GM18519 (cell line): ENCODE results near the gene CFAP410.

Source experiments
- ATAC-seq: cut with Tn5 transposase; IDR thresholded peaks from one replicate; pipeline ENCODE4 v1.9.1; 2021; ENCODE audit warnings: mild to moderate bottlenecking, moderate library complexity; ENCODE audit not compliant: unreplicated experiment, low FRiP score

CFAP410 gene

GRCh38 chr21:44332965-44333364, 6.2 kb downstream of the CFAP410 start:
- ATAC-seq = no peak

GRCh38 chr21:44332383-44332782, 6.8 kb downstream of the CFAP410 start:
- no peak for ATAC-seq

GRCh38 chr21:44331650-44332307, 7.4 kb downstream of the CFAP410 start:
- no peak for ATAC-seq

- no peak for ATAC-seq
These were observed 8.0 kb downstream of the CFAP410 start for GRCh38 chr21:44331209-44331608.

GRCh38 chr21:44330698-44331097, 8.5 kb downstream of the CFAP410 start:
- no peak for ATAC-seq

GRCh38 chr21:44329971-44330681, 9.1 kb downstream of the CFAP410 start:
- ATAC-seq = no peak

GRCh38 chr21:44329086-44329889, 9.9 kb downstream of the CFAP410 start:
- no peak for ATAC-seq

- ATAC-seq = no peak
These were observed 10.8 kb downstream of the CFAP410 start for GRCh38 chr21:44328242-44328895.

- ATAC-seq = no peak
These were observed 11.6 kb downstream of the CFAP410 start for GRCh38 chr21:44327603-44327974.

GRCh38 chr21:44326716-44327602, 12.2 kb downstream of the CFAP410 start:
- no peak for ATAC-seq

- no peak for ATAC-seq
These were observed 12.9 kb downstream of the CFAP410 start for GRCh38 chr21:44326272-44326647.

GRCh38 chr21:44325386-44326271, 13.6 kb downstream of the CFAP410 start:
- ATAC-seq = no peak

- no peak for ATAC-seq
These were observed 14.4 kb downstream of the CFAP410 start for GRCh38 chr21:44324854-44325107.

- no peak for ATAC-seq
These were observed 14.9 kb downstream of the CFAP410 start for GRCh38 chr21:44324106-44324853.

- no peak for ATAC-seq
These were observed 15.6 kb downstream of the CFAP410 start for GRCh38 chr21:44323591-44323990.

- ATAC-seq = no peak
These were observed 16.4 kb downstream of the CFAP410 start for GRCh38 chr21:44322621-44323325.

- ATAC-seq = no peak
These were observed 17.2 kb downstream of the CFAP410 start for GRCh38 chr21:44321846-44322450.

GRCh38 chr21:44320847-44321246, 18.3 kb downstream of the CFAP410 start:
- no peak for ATAC-seq
